HuH-7 (cell line): ENCODE data around the gene RAB12.
"Not testable (repeated sequence)": the region's sequence is repeated elsewhere in the genome, so short reads cannot be mapped to it uniquely, and the experiment has no call there.

Experiments used
- DNase-seq: peaks from one replicate; pipeline ENCODE4 v3.0.0; 2011; ENCODE audit warnings: low spot score

Gene RAB12

GRCh38 chr18:8614875-8615274, 5.6 kb downstream of the RAB12 start:
- no peak for DNase-seq

- no peak for DNase-seq
These were observed 6.3 kb downstream of the RAB12 start for GRCh38 chr18:8615397-8616027.

- DNase-seq, result no peak
These were observed 6.8 kb downstream of the RAB12 start for GRCh38 chr18:8616028-8616401.

- no peak for DNase-seq
These were observed 8.7 kb downstream of the RAB12 start for GRCh38 chr18:8617907-8618306.

- no peak for DNase-seq
These were observed 9.8 kb downstream of the RAB12 start for GRCh38 chr18:8619041-8619440.

- no peak for DNase-seq
These were observed 10.8 kb downstream of the RAB12 start for GRCh38 chr18:8619835-8620577.

- no peak for DNase-seq
These were observed 11.6 kb downstream of the RAB12 start for GRCh38 chr18:8620845-8621244.

- not testable (repeated sequence) for DNase-seq
These were observed 13.4 kb downstream of the RAB12 start for GRCh38 chr18:8622625-8623024.

GRCh38 chr18:8623549-8624106, 14.4 kb downstream of the RAB12 start:
- no peak for DNase-seq

GRCh38 chr18:8625461-8626092, 16.3 kb downstream of the RAB12 start:
- no peak for DNase-seq

- no peak for DNase-seq
These were observed 17.3 kb downstream of the RAB12 start for GRCh38 chr18:8626414-8627106.

GRCh38 chr18:8627107-8627472, 17.9 kb downstream of the RAB12 start:
- DNase-seq, result no peak

GRCh38 chr18:8627540-8627939, 18.3 kb downstream of the RAB12 start:
- DNase-seq, result no peak

GRCh38 chr18:8629602-8630001, 20.4 kb downstream of the RAB12 start:
- DNase-seq, result no peak

- DNase-seq, result no peak
These were observed 21.3 kb downstream of the RAB12 start for GRCh38 chr18:8630546-8630945.

- no peak for DNase-seq
These were observed 22.0 kb downstream of the RAB12 start for GRCh38 chr18:8631265-8631664.

- no peak for DNase-seq
These were observed 23.1 kb downstream of the RAB12 start for GRCh38 chr18:8632386-8632785.

GRCh38 chr18:8634508-8634907, 25.3 kb downstream of the RAB12 start:
- DNase-seq, result no peak

GRCh38 chr18:8635087-8635486, 25.9 kb downstream of the RAB12 start:
- no peak for DNase-seq

GRCh38 chr18:8639762-8640161, 30.5 kb downstream of the RAB12 start:
- no peak for DNase-seq

GRCh38 chr18:8643326-8643878, 34.2 kb downstream of the RAB12 start:
- DNase-seq, result no peak

GRCh38 chr18:8647359-8647758, 38.1 kb downstream of the RAB12 start:
- DNase-seq, result not testable (repeated sequence)
